Measurements from ENCODE around the gene ADCY5.

Gene ADCY5

GRCh38 chr3:123302961-123303360, 145.9 kb downstream of the ADCY5 start:
- in situ Hi-C loops (cut with HindIII; ENCODE audit: low sequenced_read_pairs): no loop called here
- no peak for DNase-seq (ENCODE audit: low read depth)
- TF ChIP-seq CTCF (IDR thresholded peaks at IDR 0.05; ENCODE audit: low read depth, low read length, missing control alignments): no peak
- H3K4me3 ChIP-seq (ENCODE audit: low read depth, low read length): no peak overlapping the region

GRCh38 chr3:123301331-123302184, 147.3 kb downstream of the ADCY5 start:
- DNase-seq (ENCODE audit: low read depth): no peak
- no peak overlapping the region for H3K4me3 ChIP-seq (ENCODE audit: low read depth, low read length)
- in situ Hi-C loops (cut with HindIII; ENCODE audit: low sequenced_read_pairs): no loop called here
- no peak for TF ChIP-seq CTCF (IDR thresholded peaks at IDR 0.05; ENCODE audit: low read depth, low read length, missing control alignments)

- H3K4me3 ChIP-seq (ENCODE audit: low read depth, low read length): no peak overlapping the region
- TF ChIP-seq CTCF (IDR thresholded peaks at IDR 0.05; ENCODE audit: low read depth, low read length, missing control alignments): no peak
- no peak for DNase-seq (ENCODE audit: low read depth)
- in situ Hi-C loops (cut with HindIII; ENCODE audit: low sequenced_read_pairs): no loop called here
Measured at GRCh38 chr3:123300583-123300982, 148.3 kb downstream of the ADCY5 start.

- TF ChIP-seq CTCF (IDR thresholded peaks at IDR 0.05; ENCODE audit: low read depth, low read length, missing control alignments): no peak
- in situ Hi-C loops (cut with HindIII; ENCODE audit: low sequenced_read_pairs): no loop called here
- DNase-seq (ENCODE audit: low read depth): no peak
- H3K4me3 ChIP-seq (ENCODE audit: low read depth, low read length): no peak overlapping the region
Measured at GRCh38 chr3:123300056-123300455, 148.8 kb downstream of the ADCY5 start.

GRCh38 chr3:123299581-123299980, 149.3 kb downstream of the ADCY5 start:
- in situ Hi-C loops (cut with HindIII; ENCODE audit: low sequenced_read_pairs): no loop called here
- no peak overlapping the region for H3K4me3 ChIP-seq (ENCODE audit: low read depth, low read length)
- no peak for DNase-seq (ENCODE audit: low read depth)
- no peak for TF ChIP-seq CTCF (IDR thresholded peaks at IDR 0.05; ENCODE audit: low read depth, low read length, missing control alignments)

GRCh38 chr3:123298903-123299302, 150.0 kb downstream of the ADCY5 start:
- DNase-seq (ENCODE audit: low read depth): no peak
- in situ Hi-C loops (cut with HindIII; ENCODE audit: low sequenced_read_pairs): no loop called here

More at GRCh38 chr3:123298903-123299302, 150.0 kb downstream of the ADCY5 start:
- no peak for TF ChIP-seq CTCF (IDR thresholded peaks at IDR 0.05; ENCODE audit: low read depth, low read length, missing control alignments)
- no peak overlapping the region for H3K4me3 ChIP-seq (ENCODE audit: low read depth, low read length)
